ENCODE data around the gene FOXO3. TPM values are rescaled to one million over a fixed set of nuclear protein-coding genes. Genes with fewer than 3 reads are reported as not detected.
A peak's percentile ranks its signal among the peaks of the same experiment; 100 is the strongest.

The FOXO3 gene
- total RNA-seq, 1 donor from 2014 or later = 21.3 TPM

DNA sequence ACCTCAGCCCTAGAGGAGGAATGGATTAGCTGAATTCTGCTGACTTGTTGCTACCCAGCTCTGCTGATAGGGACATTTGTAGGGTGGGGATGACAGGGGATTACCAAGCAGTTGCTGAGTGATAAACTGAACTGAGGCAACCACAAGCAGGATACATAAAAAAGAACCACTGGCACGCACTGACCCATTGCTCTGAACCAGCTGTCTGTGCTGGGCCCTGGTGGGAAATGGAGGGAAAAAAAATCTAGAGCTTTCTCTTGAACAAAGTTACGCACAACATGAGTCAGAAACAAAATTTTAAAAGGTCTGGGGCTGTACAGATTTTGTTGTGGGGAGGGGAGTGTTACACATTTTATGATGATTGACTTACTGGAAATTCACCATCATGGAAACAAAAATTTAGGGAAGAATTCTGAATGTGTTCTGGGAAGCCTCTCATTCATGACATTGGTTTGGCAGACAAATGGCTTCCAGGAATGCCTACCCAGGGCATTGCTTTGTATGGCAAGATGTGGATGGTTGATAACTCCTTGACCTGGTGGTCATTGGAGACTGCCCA, 37.7 kb downstream of the FOXO3 start:
- peak; percentile 23 for DNase-seq

DNA sequence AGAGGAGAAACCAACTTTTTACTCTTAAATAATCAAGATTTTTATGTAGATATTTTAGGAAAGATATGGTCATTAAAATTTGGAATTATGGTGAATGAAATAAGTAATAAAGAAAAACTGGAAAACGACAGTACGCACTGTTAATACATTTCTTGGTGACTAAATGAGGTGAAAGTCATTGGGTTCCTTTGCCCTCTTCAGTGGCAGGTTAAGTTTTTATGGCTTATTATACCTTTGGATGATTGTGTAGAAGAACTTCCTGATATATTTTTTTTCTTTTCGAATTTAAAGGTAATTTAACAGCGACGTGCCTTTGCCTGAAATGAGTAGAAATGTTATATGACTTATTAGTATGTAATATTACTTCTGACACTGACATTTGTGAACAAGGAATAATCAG, 43.4 kb downstream of the FOXO3 start:
- DNase-seq = no peak

DNA sequence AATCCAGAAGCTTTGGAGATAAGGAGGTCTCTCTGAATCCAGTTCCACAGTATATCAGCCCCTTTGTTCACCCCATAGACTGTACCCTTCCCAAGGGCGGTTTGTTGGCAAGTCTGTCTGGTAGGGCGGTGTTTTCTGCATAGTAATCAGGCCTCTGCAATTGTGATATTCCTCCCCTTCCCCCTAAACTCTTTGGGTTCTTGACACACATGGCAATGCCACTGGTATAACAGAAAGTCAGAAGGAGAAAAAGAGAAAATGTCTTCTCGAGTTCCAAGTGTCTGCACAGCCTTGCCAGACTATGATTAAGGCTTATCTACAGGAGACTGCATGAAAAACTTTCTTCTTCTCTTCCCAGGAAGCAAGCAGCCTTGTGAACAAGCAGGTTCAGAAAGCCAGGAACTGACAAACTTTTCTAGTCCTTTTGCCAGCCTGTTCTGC, 45.6 kb downstream of the FOXO3 start:
- DNase-seq = no peak

- DNase-seq = no peak
These were observed 47.9 kb downstream of the FOXO3 start for GRCh38 chr6:108608453-108609275.

DNA sequence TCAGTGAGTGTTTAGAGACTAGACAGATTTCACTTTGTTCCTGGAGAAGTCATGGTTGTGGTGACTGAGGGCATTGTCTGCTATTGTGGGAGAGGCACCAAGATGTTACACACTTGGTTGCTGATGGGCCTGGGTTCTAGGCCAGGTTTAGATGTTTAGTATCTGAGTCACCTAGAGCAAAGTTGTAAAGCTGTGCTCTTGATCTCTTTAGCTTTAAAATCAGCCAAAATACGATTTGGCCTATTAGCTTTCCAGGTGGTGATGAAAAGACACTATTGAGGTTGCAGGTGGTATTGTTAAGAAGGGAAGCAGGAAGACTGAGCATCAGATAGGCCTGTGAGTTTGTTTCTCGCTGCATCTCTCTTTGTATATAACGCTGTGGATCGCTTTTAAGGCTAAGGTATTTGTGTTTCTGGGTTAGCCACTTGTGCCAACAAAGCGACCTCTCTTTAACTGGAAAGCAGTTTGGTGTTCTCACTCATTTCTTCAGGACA, 48.6 kb downstream of the FOXO3 start:
- no peak for DNase-seq

GRCh38 chr6:108610270-108610839, 49.6 kb downstream of the FOXO3 start:
- peak; percentile 37 for DNase-seq

DNA sequence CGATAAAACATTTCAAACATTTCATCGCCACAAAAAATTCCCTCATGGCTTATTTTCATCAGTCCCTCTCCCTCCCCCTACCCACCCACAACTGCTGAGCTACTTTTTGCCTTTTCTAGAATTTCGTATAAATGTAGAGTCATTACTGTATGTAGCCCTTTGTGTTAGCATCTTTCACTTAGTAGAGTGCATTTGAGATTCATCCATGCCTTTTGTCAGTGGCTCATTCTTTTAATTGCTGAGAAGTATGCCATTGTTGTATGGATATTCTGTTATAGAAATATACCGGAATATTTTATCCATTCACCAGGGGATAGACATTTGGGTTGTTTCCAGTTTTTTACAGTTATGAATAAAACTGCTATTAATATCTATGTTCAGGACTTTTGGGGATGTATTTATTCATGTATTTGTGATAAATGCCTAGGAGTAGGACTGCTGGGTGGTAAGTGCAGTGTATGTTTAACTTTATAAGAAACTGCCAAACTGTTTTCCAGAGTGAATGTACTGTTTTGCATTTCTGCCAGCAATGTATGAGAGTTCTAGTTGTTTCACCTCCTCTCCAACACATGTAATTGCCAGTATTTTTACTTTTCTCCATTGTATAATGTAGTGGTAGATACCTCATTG, 50.4 kb downstream of the FOXO3 start:
- DNase-seq = no peak

DNA sequence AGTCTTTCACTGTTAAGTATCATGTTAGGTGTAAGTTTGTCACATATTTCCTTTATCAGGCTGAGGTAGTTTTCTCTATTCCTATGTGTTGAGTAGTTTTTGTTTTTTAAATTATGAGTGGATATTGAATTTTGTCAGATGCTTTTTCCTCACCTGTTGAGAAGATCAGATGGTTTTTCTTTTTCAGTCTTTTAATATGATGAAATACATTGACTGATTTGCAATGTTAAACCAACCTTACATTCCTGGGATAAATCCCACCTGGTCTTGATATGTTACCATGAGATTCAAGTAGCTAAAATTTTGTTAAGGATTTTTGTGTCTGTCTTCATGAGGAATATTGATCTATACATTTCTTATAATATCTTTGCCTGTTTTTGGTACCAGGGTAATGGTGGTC, 52.1 kb downstream of the FOXO3 start:
- no peak for DNase-seq

DNA sequence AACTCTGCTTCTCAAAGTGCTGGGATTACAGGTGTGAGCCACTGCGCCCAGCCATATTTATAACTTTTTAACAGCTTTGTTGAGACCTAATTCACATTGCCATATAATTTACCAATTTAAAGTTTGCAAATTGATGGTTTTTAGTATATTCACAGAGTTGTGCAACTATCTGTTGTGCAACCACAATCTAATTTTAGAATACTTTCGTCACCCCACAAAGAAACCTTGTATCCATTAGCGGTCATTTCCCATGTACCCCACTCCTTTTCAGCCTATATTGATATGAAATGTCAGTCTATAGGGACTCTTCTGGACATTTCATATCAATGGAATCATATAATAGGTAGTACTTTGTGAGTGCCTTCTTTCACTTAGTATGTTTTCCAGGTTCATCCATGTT, 55.8 kb downstream of the FOXO3 start:
- no peak for DNase-seq

GRCh38 chr6:108616973-108617372, 56.3 kb downstream of the FOXO3 start:
- DNase-seq = no peak

DNA sequence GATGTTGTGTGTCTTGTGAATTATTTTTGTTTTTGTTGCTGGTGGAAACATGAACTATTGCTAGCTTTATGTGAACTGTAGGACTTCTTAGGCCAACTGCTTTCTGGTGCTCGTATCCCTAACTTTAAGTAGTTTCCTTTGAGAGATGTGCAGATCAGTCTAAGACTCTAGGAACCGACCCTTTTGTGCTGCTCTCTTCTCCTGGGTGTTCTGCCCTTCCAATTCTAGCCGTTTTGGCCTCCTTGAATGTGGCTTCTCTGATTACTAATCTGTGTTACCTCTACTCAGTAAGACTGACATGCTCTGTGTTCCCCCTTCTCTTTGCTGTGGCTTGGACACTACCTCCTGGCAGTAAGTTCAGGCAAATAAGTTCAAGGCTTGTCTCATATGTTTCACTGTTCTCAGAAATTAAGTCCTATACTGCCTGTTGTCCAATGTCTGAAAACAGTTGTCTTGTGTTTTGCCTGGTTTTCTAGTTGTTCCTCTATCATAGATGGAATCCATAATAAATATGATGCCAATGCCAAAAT, 58.0 kb downstream of the FOXO3 start:
- no peak for DNase-seq

- DNase-seq = peak; percentile 39
These were observed 58.9 kb downstream of the FOXO3 start for GRCh38 chr6:108619431-108620197.

DNA sequence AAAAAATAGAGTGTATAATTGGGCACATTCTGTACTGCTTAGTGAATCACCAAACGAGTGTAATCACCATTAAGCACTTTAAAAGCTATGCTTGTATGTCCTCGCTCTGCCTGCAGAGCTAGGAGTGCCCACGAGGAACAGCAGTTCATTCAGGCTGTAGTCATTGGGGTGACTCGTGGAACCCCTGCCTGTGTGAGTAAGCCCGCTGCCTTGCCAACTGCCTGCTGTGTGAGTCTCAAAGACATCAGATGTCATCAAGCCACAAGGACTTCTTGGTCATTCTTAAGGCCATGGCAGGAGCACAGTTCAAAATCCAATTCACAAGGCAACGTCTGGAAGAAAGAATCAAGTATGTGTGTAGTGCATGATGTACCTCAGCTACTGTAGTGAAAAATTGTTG, 60.4 kb downstream of the FOXO3 start:
- peak; percentile 29 for DNase-seq

GRCh38 chr6:108622641-108623298, 62.1 kb downstream of the FOXO3 start:
- peak; percentile 56 for DNase-seq

GRCh38 chr6:108623995-108624394, 63.3 kb downstream of the FOXO3 start:
- no peak for DNase-seq

DNA sequence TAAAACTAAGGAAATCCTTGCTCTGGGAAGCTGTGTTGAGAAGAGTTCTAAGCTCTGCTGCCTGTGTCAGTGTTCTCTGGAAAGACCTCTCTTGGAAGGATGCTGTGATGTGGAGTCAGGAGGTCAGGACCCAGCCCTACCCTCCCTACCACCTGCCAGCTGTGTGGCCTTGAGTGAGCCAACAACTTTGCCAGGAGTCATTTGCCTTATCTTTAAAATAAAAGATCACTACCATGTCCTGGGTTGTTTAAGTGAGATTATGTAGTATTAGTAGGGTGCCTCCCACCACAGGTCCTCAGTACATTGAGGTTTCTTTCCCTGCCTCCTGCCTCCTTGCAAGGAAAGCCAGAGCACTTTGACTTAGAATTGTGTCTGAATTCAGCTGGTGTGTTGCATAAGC, 64.9 kb downstream of the FOXO3 start:
- no peak for DNase-seq

DNA sequence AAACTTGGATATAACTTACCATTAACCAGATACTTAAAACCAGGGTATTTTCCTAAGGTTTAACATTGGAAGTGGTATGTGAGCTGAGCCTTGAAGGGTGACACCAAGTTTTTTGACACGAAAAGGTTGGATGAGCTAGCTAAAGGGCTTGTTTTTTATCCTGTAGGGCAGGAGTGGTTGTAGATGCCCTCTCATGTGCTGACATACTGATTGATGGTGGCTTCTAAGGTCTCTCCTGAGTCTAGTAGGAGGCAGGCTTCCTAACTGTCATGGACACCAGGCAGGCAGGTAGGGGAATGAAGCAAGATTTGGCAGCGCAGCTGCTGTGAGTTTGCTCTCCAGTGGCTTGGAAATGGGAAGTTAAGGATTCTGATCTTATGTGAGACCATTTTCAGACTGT, 66.1 kb downstream of the FOXO3 start:
- no peak for DNase-seq

GRCh38 chr6:108627692-108628550, 67.2 kb downstream of the FOXO3 start:
- no peak for DNase-seq

- no peak for DNase-seq
These were observed 69.5 kb downstream of the FOXO3 start for GRCh38 chr6:108630050-108630714.

GRCh38 chr6:108632441-108632840, 71.7 kb downstream of the FOXO3 start:
- peak; percentile 42 for DNase-seq
